Esophagus muscularis mucosa (tissue), 4 donors: ENCODE data around the gene MCL1.
"Not testable (repeated sequence)": the region's sequence is repeated elsewhere in the genome, so short reads cannot be mapped to it uniquely, and the experiment has no call there.

Experiments
- EP300 ChIP-seq: sonication (generic); formaldehyde crosslinking; IDR thresholded peaks from one replicate; pipeline ENCODE4 v1.6.1; 2017; ENCODE audit warnings: antibody characterized with exemption
- POLR2A ChIP-seq: fragments of 450-650 bp; IDR thresholded peaks from one replicate; pipeline ENCODE4 v1.6.1; 2017; ENCODE audit warnings: antibody characterized with exemption, moderate library complexity, mild to moderate bottlenecking, low read depth
- POLR2AphosphoS5 ChIP-seq, 2 donors: sonication (generic); formaldehyde crosslinking; IDR thresholded peaks; one replicate each; pipeline ENCODE4 v1.6.1; 2017; ENCODE audit warnings: antibody characterized with exemption in 2 of 2
- TF ChIP-seq, protein P1 (sequence below), 3 experiments: fragments of 200-600 bp in 2 of 3; fragments of 450-650 bp in 1 of 3; sonication (generic) in 2 of 3; IDR thresholded peaks; one replicate each; pipeline ENCODE4 v1.5.1; 2017 to 2019; ENCODE audit warnings: antibody characterized with exemption in 3 of 3, mild to moderate bottlenecking in 2 of 3, moderate library complexity in 1 of 3

DNA sequence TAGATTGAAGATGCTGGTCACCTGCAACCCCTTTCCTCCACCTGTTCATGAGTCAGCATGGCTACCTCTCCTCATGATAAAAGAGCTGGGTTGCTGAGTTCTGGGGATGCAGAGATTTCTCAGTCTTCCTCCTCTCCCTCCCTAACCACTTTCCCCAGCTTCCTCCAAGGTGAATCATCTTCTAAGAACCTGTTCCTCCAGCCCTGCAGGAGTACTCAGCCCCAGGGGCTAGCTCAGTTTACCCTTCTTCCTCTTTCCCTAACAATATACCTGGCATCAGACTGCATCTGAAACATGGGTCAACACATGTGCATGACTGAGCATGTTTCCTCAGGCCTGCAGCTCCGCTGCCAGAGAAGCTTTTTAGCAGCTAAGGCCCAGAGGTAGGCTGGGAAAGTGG, 44.7 kb upstream of the MCL1 start:
- TF ChIP-seq POLR2AphosphoS5 (IDR thresholded peaks at IDR 0.05); POLR2A; EP300: not testable (repeated sequence)
- TF ChIP-seq, protein P1, sequence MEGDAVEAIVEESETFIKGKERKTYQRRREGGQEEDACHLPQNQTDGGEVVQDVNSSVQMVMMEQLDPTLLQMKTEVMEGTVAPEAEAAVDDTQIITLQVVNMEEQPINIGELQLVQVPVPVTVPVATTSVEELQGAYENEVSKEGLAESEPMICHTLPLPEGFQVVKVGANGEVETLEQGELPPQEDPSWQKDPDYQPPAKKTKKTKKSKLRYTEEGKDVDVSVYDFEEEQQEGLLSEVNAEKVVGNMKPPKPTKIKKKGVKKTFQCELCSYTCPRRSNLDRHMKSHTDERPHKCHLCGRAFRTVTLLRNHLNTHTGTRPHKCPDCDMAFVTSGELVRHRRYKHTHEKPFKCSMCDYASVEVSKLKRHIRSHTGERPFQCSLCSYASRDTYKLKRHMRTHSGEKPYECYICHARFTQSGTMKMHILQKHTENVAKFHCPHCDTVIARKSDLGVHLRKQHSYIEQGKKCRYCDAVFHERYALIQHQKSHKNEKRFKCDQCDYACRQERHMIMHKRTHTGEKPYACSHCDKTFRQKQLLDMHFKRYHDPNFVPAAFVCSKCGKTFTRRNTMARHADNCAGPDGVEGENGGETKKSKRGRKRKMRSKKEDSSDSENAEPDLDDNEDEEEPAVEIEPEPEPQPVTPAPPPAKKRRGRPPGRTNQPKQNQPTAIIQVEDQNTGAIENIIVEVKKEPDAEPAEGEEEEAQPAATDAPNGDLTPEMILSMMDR (IDR thresholded peaks at IDR 0.05) = not testable (repeated sequence)
